ENCODE results near the gene TEDC2.

Gene TEDC2

GRCh38 chr16:2496223-2497115 lies 36.6 kb downstream of the TEDC2 start:
- no peak for DNase-seq (ENCODE audit: low read depth, low spot score)

GRCh38 chr16:2497116-2497630 lies 37.3 kb downstream of the TEDC2 start:
- peak; percentile 65 for DNase-seq (ENCODE audit: low read depth, low spot score)

- no peak for DNase-seq (ENCODE audit: low read depth, low spot score)
These were observed 38.0 kb downstream of the TEDC2 start for GRCh38 chr16:2497695-2498484.

- DNase-seq (ENCODE audit: low read depth, low spot score): no peak
These were observed 38.8 kb downstream of the TEDC2 start for GRCh38 chr16:2498531-2499253.

- no peak for DNase-seq (ENCODE audit: low read depth, low spot score)
These were observed 39.5 kb downstream of the TEDC2 start for GRCh38 chr16:2499454-2499853.

GRCh38 chr16:2499890-2500429 lies 40.1 kb downstream of the TEDC2 start:
- DNase-seq (ENCODE audit: low read depth, low spot score): no peak

GRCh38 chr16:2500430-2500917 lies 40.6 kb downstream of the TEDC2 start:
- no peak for DNase-seq (ENCODE audit: low read depth, low spot score)

GRCh38 chr16:2500918-2501750 lies 41.2 kb downstream of the TEDC2 start:
- peak; percentile 96 for DNase-seq (ENCODE audit: low read depth, low spot score)

- no peak for DNase-seq (ENCODE audit: low read depth, low spot score)
These were observed 42.3 kb downstream of the TEDC2 start for GRCh38 chr16:2501946-2502895.

- no peak for DNase-seq (ENCODE audit: low read depth, low spot score)
These were observed 45.8 kb downstream of the TEDC2 start for GRCh38 chr16:2505695-2506094.

GRCh38 chr16:2507052-2507659 lies 47.2 kb downstream of the TEDC2 start:
- no peak for DNase-seq (ENCODE audit: low read depth, low spot score)

GRCh38 chr16:2507665-2508064 lies 47.8 kb downstream of the TEDC2 start:
- DNase-seq (ENCODE audit: low read depth, low spot score): no peak

- no peak for DNase-seq (ENCODE audit: low read depth, low spot score)
These were observed 49.0 kb downstream of the TEDC2 start for GRCh38 chr16:2508722-2509400.

- peak; percentile 49 for DNase-seq (ENCODE audit: low read depth, low spot score)
These were observed 51.4 kb downstream of the TEDC2 start for GRCh38 chr16:2511128-2511800.

GRCh38 chr16:2511996-2512734 lies 52.3 kb downstream of the TEDC2 start:
- DNase-seq (ENCODE audit: low read depth, low spot score): no peak

- DNase-seq (ENCODE audit: low read depth, low spot score): peak; percentile 60
These were observed 53.0 kb downstream of the TEDC2 start for GRCh38 chr16:2512735-2513404.
